Stimulated activated CD8-positive, alpha-beta memory T cell treated with anti-CD3 and anti-CD28 coated beads, Interleukin-7, amount 100 ng/mL, for 48 hours (primary cell): ENCODE results near the gene DMRTA1.
"Not testable (repeated sequence)": the region's sequence is repeated elsewhere in the genome, so short reads cannot be mapped to it uniquely, and the experiment has no call there.

Experiments
- DNase-seq, 2 donors: peaks; one replicate each; pipeline ENCODE4 v3.0.0-alpha.2; 2020; ENCODE audit warnings: low read depth in 1 of 2; ENCODE audit errors: extremely low read depth in 1 of 2

Gene DMRTA1

GRCh38 chr9:22446589-22446949 lies at the start of gene DMRTA1:
Gene DMRTA1 (plus strand): TSS chr9:22446824. CDS start chr9:22447066, 242 bp downstream.
- peak in 1 of 2 donors; percentile 5 for DNase-seq

- DNase-seq: no peak
Measured at GRCh38 chr9:22401671-22402070, 45.0 kb upstream of the DMRTA1 start.

GRCh38 chr9:22405869-22406659 lies 40.6 kb upstream of the DMRTA1 start:
- no peak for DNase-seq

- no peak for DNase-seq
Measured at GRCh38 chr9:22413884-22414283, 32.7 kb upstream of the DMRTA1 start.

GRCh38 chr9:22415941-22416691 lies 30.5 kb upstream of the DMRTA1 start:
- DNase-seq: no peak

GRCh38 chr9:22416692-22417060 lies 29.9 kb upstream of the DMRTA1 start:
- no peak for DNase-seq

GRCh38 chr9:22423566-22423965 lies 23.1 kb upstream of the DMRTA1 start:
- no peak for DNase-seq

- no peak for DNase-seq
Measured at GRCh38 chr9:22424616-22425015, 22.0 kb upstream of the DMRTA1 start.

- DNase-seq: no peak
Measured at GRCh38 chr9:22425551-22425950, 21.1 kb upstream of the DMRTA1 start.

- no peak for DNase-seq
Measured at GRCh38 chr9:22427226-22427880, 19.3 kb upstream of the DMRTA1 start.

GRCh38 chr9:22433691-22434090 lies 12.9 kb upstream of the DMRTA1 start:
- DNase-seq: no peak

GRCh38 chr9:22435252-22435651 lies 11.4 kb upstream of the DMRTA1 start:
- not testable (repeated sequence) for DNase-seq

GRCh38 chr9:22437461-22438067 lies 9.1 kb upstream of the DMRTA1 start:
- not testable (repeated sequence) for DNase-seq

- DNase-seq: no peak
Measured at GRCh38 chr9:22440841-22441240, 5.8 kb upstream of the DMRTA1 start.

GRCh38 chr9:22446950-22447617 lies 460 bp downstream of the DMRTA1 start:
- no peak for DNase-seq

- no peak for DNase-seq
Measured at GRCh38 chr9:22447618-22448305, 1.1 kb downstream of the DMRTA1 start.

GRCh38 chr9:22449719-22450118 lies 3.1 kb downstream of the DMRTA1 start:
- DNase-seq: no peak

GRCh38 chr9:22452415-22453010 lies 5.9 kb downstream of the DMRTA1 start:
- peak in 1 of 2 donors; percentile 18 for DNase-seq

- no peak for DNase-seq
Measured at GRCh38 chr9:22454016-22454415, 7.4 kb downstream of the DMRTA1 start.

GRCh38 chr9:22455181-22455580 lies 8.6 kb downstream of the DMRTA1 start:
- no peak for DNase-seq
